OCI-LY3 (cell line): ENCODE measurements around the gene BCL2L2.

Source experiments
- EZH2phosphoT487 ChIP-seq: fragments of 200-600 bp; shearing (Covaris generic); IDR thresholded peaks from 2 replicates; pipeline ENCODE4 v1.6.1; 2018; ENCODE audit warnings: antibody characterized with exemption, mixed run types, low read depth
- TF ChIP-seq, protein P1 (sequence below): fragments of 200-600, 300-600 bp; sonication (generic); IDR thresholded peaks from 2 replicates; pipeline ENCODE4 v1.5.1; 2014; ENCODE audit warnings: antibody characterized with exemption, low read length, low read depth

DNA sequence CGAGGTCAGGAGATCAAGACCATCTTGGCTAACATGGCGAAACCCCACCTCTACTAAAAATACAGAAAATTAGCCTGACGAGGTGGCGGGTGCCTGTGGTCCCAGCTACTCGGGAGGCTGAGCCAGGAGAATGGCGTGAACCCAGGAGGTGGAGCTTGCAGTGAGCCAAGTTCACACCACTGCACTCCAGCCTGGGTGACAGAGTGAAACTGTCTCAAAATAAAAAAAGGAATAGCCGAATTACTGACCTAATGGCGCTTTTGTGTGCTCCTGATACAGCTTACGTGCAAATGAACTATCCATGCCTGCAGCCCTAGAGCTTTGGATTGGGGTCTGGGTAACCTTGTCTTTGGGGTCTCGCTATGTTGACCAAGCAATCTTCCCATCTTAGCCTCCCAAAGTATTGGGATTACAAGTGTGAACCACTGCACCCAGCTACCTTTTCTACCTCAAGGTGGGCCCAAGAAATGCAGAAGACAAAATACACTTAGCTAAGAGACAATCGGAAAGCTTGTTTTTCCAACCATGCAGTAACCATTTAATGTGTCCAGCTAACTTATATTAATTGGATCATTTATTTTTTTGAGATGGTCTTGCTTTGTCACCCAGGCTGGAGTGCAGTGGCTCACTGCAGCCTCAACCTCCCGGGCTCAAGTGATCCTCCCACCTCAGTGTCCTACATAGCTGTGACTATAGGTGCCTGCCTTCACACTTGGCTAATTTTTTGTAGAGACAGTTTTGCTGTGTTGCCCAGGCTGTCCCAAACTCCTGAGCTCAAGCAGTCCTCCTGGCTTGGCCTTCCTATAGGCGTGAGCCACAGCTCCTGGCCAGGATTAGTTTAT is 20.1 kb downstream of the BCL2L2 start:
- TF ChIP-seq, protein P1, sequence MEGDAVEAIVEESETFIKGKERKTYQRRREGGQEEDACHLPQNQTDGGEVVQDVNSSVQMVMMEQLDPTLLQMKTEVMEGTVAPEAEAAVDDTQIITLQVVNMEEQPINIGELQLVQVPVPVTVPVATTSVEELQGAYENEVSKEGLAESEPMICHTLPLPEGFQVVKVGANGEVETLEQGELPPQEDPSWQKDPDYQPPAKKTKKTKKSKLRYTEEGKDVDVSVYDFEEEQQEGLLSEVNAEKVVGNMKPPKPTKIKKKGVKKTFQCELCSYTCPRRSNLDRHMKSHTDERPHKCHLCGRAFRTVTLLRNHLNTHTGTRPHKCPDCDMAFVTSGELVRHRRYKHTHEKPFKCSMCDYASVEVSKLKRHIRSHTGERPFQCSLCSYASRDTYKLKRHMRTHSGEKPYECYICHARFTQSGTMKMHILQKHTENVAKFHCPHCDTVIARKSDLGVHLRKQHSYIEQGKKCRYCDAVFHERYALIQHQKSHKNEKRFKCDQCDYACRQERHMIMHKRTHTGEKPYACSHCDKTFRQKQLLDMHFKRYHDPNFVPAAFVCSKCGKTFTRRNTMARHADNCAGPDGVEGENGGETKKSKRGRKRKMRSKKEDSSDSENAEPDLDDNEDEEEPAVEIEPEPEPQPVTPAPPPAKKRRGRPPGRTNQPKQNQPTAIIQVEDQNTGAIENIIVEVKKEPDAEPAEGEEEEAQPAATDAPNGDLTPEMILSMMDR, result no peak
- no peak for TF ChIP-seq EZH2phosphoT487
